ENCODE results near the gene PTPN14. TPM values are rescaled to one million over a fixed set of nuclear protein-coding genes. Genes with fewer than 3 reads are reported as not detected.

Gene PTPN14
- total and polyA plus RNA-seq, 2 of the 8 experiments (the other 6 are each of a cell fraction or from before 2014, with no cell fraction given) = 14.4 to 93.6 TPM

- TF ChIP-seq CTCF (IDR thresholded peaks at IDR 0.05; ENCODE audit: control extremely low read depth in 1 of 3, insufficient read depth in 1 of 3, low read depth in 1 of 3, low read length in 3 of 3) = no peak
- TF ChIP-seq ATF2 (IDR thresholded peaks at IDR 0.05; ENCODE audit: low read length) = no peak
- no peak for TF ChIP-seq JUND (IDR thresholded peaks at IDR 0.05; ENCODE audit: low read length)
- no peak for TF ChIP-seq POU5F1 (IDR thresholded peaks at IDR 0.05; ENCODE audit: low read depth, low read length)
These were observed 91.5 kb downstream of the PTPN14 start (continued) for GRCh38 chr1:214459895-214460294.
